Activated naive CD4-positive, alpha-beta T cell treated with anti-CD3 and anti-CD28 coated beads, Interleukin-2, amount 10 ng/mL, durations not matched to agents 7 days and 5 days (primary cell): ENCODE results near the gene SH2D1A.
A peak's percentile ranks its signal among the peaks of the same experiment; 100 is the strongest.

Experiments used
- CTCF ChIA-PET: fragments of 350-600 bp; sonication (Branson Sonifier 250); formaldehyde crosslinking; loops from one replicate; lab custom pipeline; 2021; ENCODE audit warnings: antibody characterized with exemption; lab: Charles Lee
- DNase-seq: peaks from one replicate; pipeline ENCODE4 v3.0.0-alpha.2; 2020
- H3K27ac Mint-ChIP-seq: one replicate; pipeline ENCODE4 v1.8.0; 2021; ENCODE audit warnings: mild to moderate bottlenecking, moderate library complexity, mixed read lengths
- H3K27me3 Mint-ChIP-seq: one replicate; pipeline ENCODE4 v1.8.0; 2021; ENCODE audit warnings: mild to moderate bottlenecking, mixed read lengths
- H3K36me3 Mint-ChIP-seq: one replicate; pipeline ENCODE4 v1.8.0; 2021; ENCODE audit warnings: mixed read lengths
- H3K4me1 Mint-ChIP-seq: one replicate; pipeline ENCODE4 v1.8.0; 2021; ENCODE audit warnings: mixed read lengths
- H3K4me3 Mint-ChIP-seq: one replicate; pipeline ENCODE4 v1.8.0; 2021; ENCODE audit warnings: mild to moderate bottlenecking, moderate library complexity, mixed read lengths
- H3K9me3 Mint-ChIP-seq: one replicate; pipeline ENCODE4 v1.8.0; 2021; ENCODE audit warnings: mixed read lengths

SH2D1A gene

GRCh38 chrX:124342174-124342867 is 4.0 kb upstream of the SH2D1A start:
- Mint-ChIP-seq H3K27me3 (no peaks in the 10 kb centered on the region), H3K9me3 (no peaks in the 10 kb centered on the region), H3K4me3 (peak overlapping the region; percentile 45), H3K36me3 (no peaks in the 10 kb centered on the region), H3K27ac (peak overlapping the region; percentile 88), H3K4me1 (peaks cover 57% of the 10 kb centered on the region)
- CTCF ChIA-PET: no interaction called here
- no peak for DNase-seq

DNA sequence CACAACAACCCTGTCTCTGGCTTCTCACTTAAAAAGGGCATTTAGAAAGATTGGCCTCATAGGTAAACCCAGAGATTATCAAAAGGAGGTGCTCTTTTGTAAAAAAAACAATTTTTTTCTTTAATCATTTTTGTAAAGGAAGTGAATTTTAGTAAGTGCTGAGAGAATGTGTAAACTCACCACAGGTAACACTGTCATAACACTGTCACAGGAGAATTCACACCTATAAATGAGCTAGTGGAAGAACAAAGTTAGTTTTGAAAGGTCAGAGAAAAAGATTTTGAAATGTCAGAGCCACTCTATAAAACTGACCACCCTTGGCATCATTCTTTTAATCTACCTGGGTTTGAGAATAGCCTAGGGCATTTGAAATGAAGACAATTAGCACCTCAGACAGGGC is 3.3 kb upstream of the SH2D1A start:
- H3K4me1 Mint-ChIP-seq: peaks cover 57% of the 10 kb centered on the region
- no peak overlapping the region for H3K4me3 Mint-ChIP-seq
- H3K27me3 Mint-ChIP-seq: no peaks in the 10 kb centered on the region
- no peaks in the 10 kb centered on the region for H3K9me3 Mint-ChIP-seq
- DNase-seq: no peak
- peaks cover under 1% of the 10 kb centered on the region for H3K36me3 Mint-ChIP-seq
- CTCF ChIA-PET: no interaction called here
- peak overlapping the region; percentile 88 for H3K27ac Mint-ChIP-seq

- peaks cover 54% of the 10 kb centered on the region for H3K4me1 Mint-ChIP-seq
- CTCF ChIA-PET: no interaction called here
- DNase-seq: no peak
- H3K27me3 Mint-ChIP-seq: no peaks in the 10 kb centered on the region
- H3K36me3 Mint-ChIP-seq: peaks cover 2% of the 10 kb centered on the region
- no peaks in the 10 kb centered on the region for H3K9me3 Mint-ChIP-seq
- H3K4me3 Mint-ChIP-seq: peak overlapping the region; percentile 35
- H3K27ac Mint-ChIP-seq: peak overlapping the region; percentile 88
Measured at GRCh38 chrX:124344246-124344645, 2.1 kb upstream of the SH2D1A start.

GRCh38 chrX:124346877-124347241 is 496 bp downstream of the SH2D1A start:
- H3K27ac Mint-ChIP-seq: peak overlapping the region; percentile 97
- H3K36me3 Mint-ChIP-seq: peaks cover 3% of the 10 kb centered on the region
- CTCF ChIA-PET: interaction anchor here (1.6 to 2.4 kb wide), 3 partner anchors 8 to 103 kb away, joined by 3 to 6 read pairs (median 5); no protein-coding TSS in a partner anchor
- H3K4me1 Mint-ChIP-seq: peaks cover 49% of the 10 kb centered on the region
- H3K27me3 Mint-ChIP-seq: no peaks in the 10 kb centered on the region
- no peak for DNase-seq
- H3K4me3 Mint-ChIP-seq: peak overlapping the region; percentile 95
- no peaks in the 10 kb centered on the region for H3K9me3 Mint-ChIP-seq

GRCh38 chrX:124347242-124347641 is 879 bp downstream of the SH2D1A start:
- CTCF ChIA-PET: interaction anchor here (1.7 to 2.1 kb wide), 2 partner anchors 104 to 123 kb away, joined by 3 to 6 read pairs; no protein-coding TSS in a partner anchor
- no peak for DNase-seq

DNA sequence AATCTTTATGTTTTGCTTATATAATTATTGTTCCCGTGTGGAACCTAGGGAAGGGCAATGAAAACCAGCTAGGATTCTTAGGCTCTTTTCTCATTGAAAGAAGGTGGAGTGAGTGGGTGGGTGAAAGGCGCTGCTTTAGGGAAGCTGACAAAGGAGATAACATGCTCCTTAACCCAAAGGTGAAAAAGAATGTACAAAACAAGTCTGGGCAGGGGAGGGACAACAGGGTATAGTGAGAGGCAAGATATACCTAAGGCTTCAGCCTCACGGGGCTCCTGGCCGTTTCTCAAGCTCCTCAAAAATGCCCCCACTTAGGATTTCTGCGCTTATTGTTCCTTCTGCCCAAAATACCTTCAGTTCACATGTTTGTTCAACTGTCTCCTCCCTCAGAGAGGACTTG is 1.8 kb downstream of the SH2D1A start:
- H3K4me1 Mint-ChIP-seq: peaks cover 44% of the 10 kb centered on the region
- CTCF ChIA-PET: interaction anchor here (1.0 to 2.1 kb wide), 2 partner anchors 10 to 124 kb away, joined by 3 to 6 read pairs; no protein-coding TSS in a partner anchor
- no peaks in the 10 kb centered on the region for H3K27me3 Mint-ChIP-seq
- peak overlapping the region; percentile 97 for H3K27ac Mint-ChIP-seq
- no peak for DNase-seq
- H3K36me3 Mint-ChIP-seq: peaks cover 6% of the 10 kb centered on the region
- no peaks in the 10 kb centered on the region for H3K9me3 Mint-ChIP-seq
- H3K4me3 Mint-ChIP-seq: peak overlapping the region; percentile 95

More at GRCh38 chrX:124347242-124347641, 879 bp downstream of the SH2D1A start:
- no peaks in the 10 kb centered on the region for H3K27me3 Mint-ChIP-seq
- H3K4me1 Mint-ChIP-seq: peaks cover 47% of the 10 kb centered on the region
- peak overlapping the region; percentile 97 for H3K27ac Mint-ChIP-seq
- H3K4me3 Mint-ChIP-seq: peak overlapping the region; percentile 95
- H3K9me3 Mint-ChIP-seq: no peaks in the 10 kb centered on the region
- peaks cover 3% of the 10 kb centered on the region for H3K36me3 Mint-ChIP-seq

DNA sequence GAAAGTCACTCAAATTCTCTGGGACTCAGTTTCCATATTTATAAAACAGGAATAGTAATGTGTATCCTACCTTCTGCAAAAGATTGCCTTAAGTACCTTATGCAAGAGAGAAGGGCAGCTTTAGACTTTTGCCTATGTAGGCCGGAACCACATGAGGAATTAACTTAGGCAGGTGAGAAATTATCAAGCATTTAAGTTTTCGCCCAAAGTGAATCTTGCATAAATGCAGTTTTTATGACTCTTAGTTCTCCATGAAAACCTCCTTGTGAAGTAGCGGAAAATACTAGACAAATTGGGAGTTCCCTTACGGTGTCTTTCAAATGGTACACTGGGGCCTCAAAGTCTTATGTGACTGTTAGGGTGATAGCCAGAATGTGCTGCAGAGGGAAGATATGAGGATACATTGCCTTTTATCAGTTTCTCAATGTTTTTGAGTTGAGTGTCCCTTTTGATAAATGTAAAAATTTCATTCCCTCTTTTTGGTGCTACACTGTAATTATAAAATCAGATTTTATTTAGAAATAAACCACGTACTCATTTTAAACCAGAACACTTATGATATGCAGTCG is 2.6 kb downstream of the SH2D1A start:
- H3K4me1 Mint-ChIP-seq: peaks cover 42% of the 10 kb centered on the region
- peaks cover 6% of the 10 kb centered on the region for H3K36me3 Mint-ChIP-seq
- CTCF ChIA-PET: interaction anchor here (2.1 kb wide), 1 partner anchor 125 kb away, joined by 6 read pairs; no protein-coding TSS in a partner anchor
- H3K9me3 Mint-ChIP-seq: no peaks in the 10 kb centered on the region
- peak overlapping the region; percentile 95 for H3K4me3 Mint-ChIP-seq
- H3K27me3 Mint-ChIP-seq: no peaks in the 10 kb centered on the region
- peak overlapping the region; percentile 97 for H3K27ac Mint-ChIP-seq
- no peak for DNase-seq

GRCh38 chrX:124354648-124355047 is 8.3 kb downstream of the SH2D1A start:
- CTCF ChIA-PET: interaction anchor here (1.6 kb wide), 1 partner anchor 8 kb away, joined by 5 read pairs; the partner anchor contains the start of gene SH2D1A
- DNase-seq: no peak
- no peak overlapping the region for H3K4me3 Mint-ChIP-seq
- H3K4me1 Mint-ChIP-seq: peaks cover 64% of the 10 kb centered on the region
- H3K9me3 Mint-ChIP-seq: peaks cover 4% of the 10 kb centered on the region
- no peaks in the 10 kb centered on the region for H3K27me3 Mint-ChIP-seq
- H3K36me3 Mint-ChIP-seq: peaks cover 16% of the 10 kb centered on the region
- H3K27ac Mint-ChIP-seq: peak overlapping the region; percentile 8

DNA sequence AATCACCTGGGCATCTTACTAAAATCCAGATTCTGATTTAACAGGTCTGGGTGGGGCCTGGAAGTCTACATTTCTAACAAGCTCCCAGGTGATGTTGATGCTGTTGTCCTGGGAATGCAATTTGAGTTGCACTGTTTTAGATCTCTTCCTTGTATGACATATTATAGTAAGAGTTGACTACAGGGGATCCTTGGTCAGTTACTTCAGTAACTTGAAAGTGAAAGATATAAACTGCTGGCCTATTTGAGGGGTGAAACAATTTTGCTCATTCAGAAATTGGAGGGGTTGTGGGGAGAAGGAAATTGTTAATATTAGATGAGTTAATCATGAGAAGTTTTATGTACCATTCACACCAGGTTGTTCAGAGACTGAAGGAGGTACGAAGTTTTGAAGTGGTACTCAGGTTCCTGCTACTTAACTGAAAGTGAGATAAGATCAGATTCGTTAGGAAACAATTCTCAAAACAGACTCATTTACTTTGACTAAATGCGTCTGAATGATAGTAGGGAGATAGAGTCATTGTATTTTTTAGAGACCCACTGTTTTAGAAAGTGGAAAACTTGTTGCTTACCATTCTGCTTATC is 12.5 kb downstream of the SH2D1A start:
- Mint-ChIP-seq H3K27ac (peak overlapping the region; percentile 90), H3K27me3 (no peaks in the 10 kb centered on the region), H3K9me3 (peaks cover 4% of the 10 kb centered on the region), H3K4me3 (peak overlapping the region; percentile 60), H3K36me3 (peaks cover 29% of the 10 kb centered on the region), H3K4me1 (peaks cover 62% of the 10 kb centered on the region)
- CTCF ChIA-PET: interaction anchor here (0.7 to 1.9 kb wide), 2 partner anchors 11 to 13 kb away, joined by 3 to 6 read pairs; partner anchors contain the start of gene SH2D1A
- no peak for DNase-seq

- CTCF ChIA-PET: interaction anchor here (0.8 to 1.5 kb wide), 2 partner anchors 22 to 152 kb away, joined by 3 to 4 read pairs; no protein-coding TSS in a partner anchor
- no peaks in the 10 kb centered on the region for H3K27me3 Mint-ChIP-seq
- peak overlapping the region; percentile 52 for H3K27ac Mint-ChIP-seq
- peak; percentile 25 for DNase-seq
- peaks cover 49% of the 10 kb centered on the region for H3K4me1 Mint-ChIP-seq
- peaks cover 2% of the 10 kb centered on the region for H3K9me3 Mint-ChIP-seq
- no peak overlapping the region for H3K4me3 Mint-ChIP-seq
- peaks cover 30% of the 10 kb centered on the region for H3K36me3 Mint-ChIP-seq
Measured at GRCh38 chrX:124362072-124362471, 15.7 kb downstream of the SH2D1A start.

DNA sequence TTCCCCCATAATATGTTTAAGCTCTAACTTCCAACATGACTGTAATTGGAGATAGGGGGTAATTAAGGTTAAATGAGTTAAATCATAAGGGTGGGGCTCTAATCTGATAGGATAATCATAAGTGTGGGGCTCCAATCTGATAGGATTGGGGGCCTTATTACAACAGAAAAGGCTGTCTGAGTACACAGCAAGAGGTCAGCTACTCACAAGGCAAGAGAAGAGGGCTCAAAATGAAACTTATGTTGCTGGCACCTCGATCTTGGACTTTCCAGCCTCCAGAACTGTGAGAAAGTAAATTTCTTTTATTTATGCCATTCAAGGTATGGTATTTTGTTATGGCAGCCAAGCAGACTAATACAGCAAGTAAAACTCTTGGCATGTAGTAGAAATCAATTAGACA is 16.4 kb downstream of the SH2D1A start:
- CTCF ChIA-PET: interaction anchor here (0.8 to 1.5 kb wide), 2 partner anchors 23 to 152 kb away, joined by 3 to 4 read pairs; no protein-coding TSS in a partner anchor
- Mint-ChIP-seq H3K27me3 (no peaks in the 10 kb centered on the region), H3K4me3 (no peak overlapping the region), H3K36me3 (peaks cover 31% of the 10 kb centered on the region), H3K27ac (peak overlapping the region; percentile 58), H3K9me3 (no peaks in the 10 kb centered on the region), H3K4me1 (peaks cover 42% of the 10 kb centered on the region)
- DNase-seq: no peak

DNA sequence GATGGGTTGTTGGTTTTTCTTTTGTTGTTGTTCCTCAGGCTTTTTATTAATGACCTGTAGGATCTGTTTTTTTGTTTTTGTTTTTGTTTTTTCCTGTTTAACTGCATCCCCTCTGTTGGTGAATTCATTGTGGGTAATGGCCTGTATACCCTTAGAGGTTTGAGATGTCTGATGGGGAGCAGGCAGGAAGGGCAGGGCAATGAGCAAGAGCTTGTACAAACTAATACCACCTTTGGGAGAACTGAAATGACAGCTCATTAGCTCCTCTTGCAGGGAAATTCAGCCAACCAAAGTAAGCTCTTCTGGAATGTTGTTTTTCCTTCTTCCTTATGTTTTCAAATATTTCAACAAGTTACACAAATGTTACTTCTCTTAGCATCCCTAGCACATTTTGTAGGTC is 23.4 kb downstream of the SH2D1A start:
- Mint-ChIP-seq H3K36me3 (peaks cover 49% of the 10 kb centered on the region), H3K4me1 (peaks cover 26% of the 10 kb centered on the region), H3K4me3 (no peak overlapping the region), H3K27ac (no peak overlapping the region), H3K9me3 (no peaks in the 10 kb centered on the region), H3K27me3 (no peaks in the 10 kb centered on the region)
- no peak for DNase-seq
- CTCF ChIA-PET: no interaction called here

GRCh38 chrX:124373348-124373747 is 27.0 kb downstream of the SH2D1A start:
- Mint-ChIP-seq H3K4me3 (no peak overlapping the region), H3K27me3 (no peaks in the 10 kb centered on the region), H3K36me3 (peaks cover 39% of the 10 kb centered on the region), H3K9me3 (no peaks in the 10 kb centered on the region), H3K27ac (no peak overlapping the region), H3K4me1 (peaks cover 27% of the 10 kb centered on the region)
- CTCF ChIA-PET: no interaction called here
- no peak for DNase-seq

DNA sequence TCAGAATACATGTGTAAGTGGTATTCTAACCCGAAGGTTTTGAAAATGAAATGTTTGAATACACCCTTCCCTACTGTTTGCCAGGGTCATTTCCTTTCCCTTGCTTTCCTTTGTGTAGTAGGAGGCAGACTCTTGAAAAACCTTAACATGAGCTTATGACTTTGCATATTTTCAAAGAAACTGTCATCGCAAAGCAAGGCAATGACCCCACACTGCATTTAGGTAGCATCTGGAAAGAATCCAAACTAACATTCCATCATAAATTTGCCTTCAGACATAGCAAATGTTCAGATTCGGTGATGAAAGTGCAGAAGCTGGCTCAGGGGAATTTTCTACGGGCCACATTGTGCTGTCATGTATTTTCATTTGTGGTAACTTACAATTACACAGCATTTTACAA is 32.3 kb downstream of the SH2D1A start:
- no peak overlapping the region for H3K4me3 Mint-ChIP-seq
- H3K36me3 Mint-ChIP-seq: peaks cover 21% of the 10 kb centered on the region
- no peak overlapping the region for H3K27ac Mint-ChIP-seq
- H3K9me3 Mint-ChIP-seq: no peaks in the 10 kb centered on the region
- no peak for DNase-seq
- CTCF ChIA-PET: interaction anchor here (1.6 kb wide), 1 partner anchor 9 kb away, joined by 5 read pairs; no protein-coding TSS in a partner anchor
- H3K27me3 Mint-ChIP-seq: no peaks in the 10 kb centered on the region
- H3K4me1 Mint-ChIP-seq: peaks cover 18% of the 10 kb centered on the region
